Measurements from ENCODE around the gene SOAT2.
A peak's percentile ranks its signal among the peaks of the same experiment; 100 is the strongest.

Gene SOAT2

DNA sequence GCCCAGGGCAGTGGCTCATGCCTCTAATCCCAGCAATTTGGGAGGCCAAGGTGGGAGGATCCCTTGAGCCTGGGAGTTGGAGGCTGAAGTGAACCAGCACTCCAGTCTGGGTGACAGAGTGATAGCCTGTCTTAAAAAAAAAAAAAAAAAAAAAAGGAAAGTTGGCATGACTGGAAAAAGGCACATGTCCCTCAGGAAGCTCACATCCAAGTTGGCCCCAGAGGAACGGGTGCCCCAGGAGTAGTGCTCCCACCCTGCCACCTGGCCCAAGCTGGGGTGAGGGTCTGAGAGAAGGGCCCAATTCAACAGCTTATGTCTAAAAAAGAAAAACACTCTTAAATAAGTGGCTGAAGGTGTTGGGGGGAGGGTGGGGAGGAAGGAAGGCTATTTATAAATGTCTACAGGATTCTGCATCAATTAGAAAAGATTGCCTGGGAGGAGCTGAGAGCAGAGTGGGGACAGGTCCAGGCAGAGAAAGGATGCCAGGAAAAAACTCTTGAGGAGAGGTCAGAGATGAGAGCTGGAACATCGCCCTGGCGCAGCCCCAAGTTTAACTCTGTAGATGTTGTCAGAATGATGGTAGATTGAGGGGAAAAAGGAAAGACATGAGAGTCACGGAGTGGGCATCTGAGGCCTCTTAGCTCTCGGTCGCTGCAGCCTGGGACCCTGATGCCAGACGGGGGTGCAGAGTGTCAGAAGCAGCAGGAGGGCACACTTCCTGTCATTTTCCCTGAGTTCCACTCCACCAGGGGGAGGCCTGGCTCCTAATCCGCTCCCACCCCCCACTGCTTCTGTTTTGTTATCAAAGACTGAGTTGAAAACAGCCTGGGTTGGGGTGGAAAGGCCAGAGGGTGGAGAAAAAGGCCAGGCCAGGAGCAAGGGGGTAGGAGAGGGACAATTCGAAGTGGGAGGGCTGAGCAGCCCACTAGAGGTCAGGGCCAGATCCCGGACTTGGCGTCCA is 31.4 kb upstream of the SOAT2 start:
- Histone ChIP-seq H3K27ac (peak overlapping the region; percentile 93 to 99), H3K9me3 (no peaks in the 10 kb centered on the region), H3K4me3 (peak overlapping the region in 1 of 2 donors; percentile 20), H3K27me3 (no peaks in the 10 kb centered on the region), H3K4me1 (peaks cover 15 to 93% (median 67%) of the 10 kb centered on the region in 4 donors), H3K36me3 (peaks cover 27 to 81% (median 39%) of the 10 kb centered on the region in 3 donors)
- peak; percentile 89 to 91 for DNase-seq
- TF ChIP-seq, protein P1, sequence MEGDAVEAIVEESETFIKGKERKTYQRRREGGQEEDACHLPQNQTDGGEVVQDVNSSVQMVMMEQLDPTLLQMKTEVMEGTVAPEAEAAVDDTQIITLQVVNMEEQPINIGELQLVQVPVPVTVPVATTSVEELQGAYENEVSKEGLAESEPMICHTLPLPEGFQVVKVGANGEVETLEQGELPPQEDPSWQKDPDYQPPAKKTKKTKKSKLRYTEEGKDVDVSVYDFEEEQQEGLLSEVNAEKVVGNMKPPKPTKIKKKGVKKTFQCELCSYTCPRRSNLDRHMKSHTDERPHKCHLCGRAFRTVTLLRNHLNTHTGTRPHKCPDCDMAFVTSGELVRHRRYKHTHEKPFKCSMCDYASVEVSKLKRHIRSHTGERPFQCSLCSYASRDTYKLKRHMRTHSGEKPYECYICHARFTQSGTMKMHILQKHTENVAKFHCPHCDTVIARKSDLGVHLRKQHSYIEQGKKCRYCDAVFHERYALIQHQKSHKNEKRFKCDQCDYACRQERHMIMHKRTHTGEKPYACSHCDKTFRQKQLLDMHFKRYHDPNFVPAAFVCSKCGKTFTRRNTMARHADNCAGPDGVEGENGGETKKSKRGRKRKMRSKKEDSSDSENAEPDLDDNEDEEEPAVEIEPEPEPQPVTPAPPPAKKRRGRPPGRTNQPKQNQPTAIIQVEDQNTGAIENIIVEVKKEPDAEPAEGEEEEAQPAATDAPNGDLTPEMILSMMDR (IDR thresholded peaks at IDR 0.05), result no peak
- intact Hi-C loops (cut with DNase I; ENCODE audit: low total_unique reads), result no loop called here

DNA sequence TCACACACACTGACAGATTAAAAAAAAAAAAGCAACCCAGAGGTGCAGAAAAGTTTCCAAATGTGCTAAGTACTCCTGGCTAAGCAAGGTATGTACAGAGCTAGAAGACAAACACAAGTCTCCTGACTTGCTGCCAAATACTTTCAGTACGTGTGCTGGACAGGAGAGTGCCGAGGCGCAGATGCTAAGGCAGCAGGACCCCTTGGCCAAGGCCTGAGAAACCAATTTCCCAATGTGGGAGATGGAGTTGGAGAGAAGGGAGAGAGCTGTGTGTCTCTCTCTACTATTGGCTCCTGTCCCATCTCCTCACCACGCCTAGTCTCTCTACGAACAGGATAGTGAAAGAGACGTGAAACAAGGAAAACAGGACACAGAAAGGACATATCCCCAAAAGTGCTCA is 29.4 kb upstream of the SOAT2 start:
- Histone ChIP-seq H3K27ac (peak overlapping the region; percentile 54 to 99), H3K36me3 (peaks cover 28 to 64% (median 34%) of the 10 kb centered on the region in 3 donors), H3K4me3 (no peak overlapping the region), H3K4me1 (peaks cover 15 to 91% (median 73%) of the 10 kb centered on the region in 4 donors), H3K9me3 (no peaks in the 10 kb centered on the region), H3K27me3 (no peaks in the 10 kb centered on the region)
- intact Hi-C loops (cut with DNase I; ENCODE audit: low total_unique reads), result no loop called here
- DNase-seq, result peak; percentile 53 to 64
- TF ChIP-seq, protein P1 (IDR thresholded peaks at IDR 0.05), result no peak

DNA sequence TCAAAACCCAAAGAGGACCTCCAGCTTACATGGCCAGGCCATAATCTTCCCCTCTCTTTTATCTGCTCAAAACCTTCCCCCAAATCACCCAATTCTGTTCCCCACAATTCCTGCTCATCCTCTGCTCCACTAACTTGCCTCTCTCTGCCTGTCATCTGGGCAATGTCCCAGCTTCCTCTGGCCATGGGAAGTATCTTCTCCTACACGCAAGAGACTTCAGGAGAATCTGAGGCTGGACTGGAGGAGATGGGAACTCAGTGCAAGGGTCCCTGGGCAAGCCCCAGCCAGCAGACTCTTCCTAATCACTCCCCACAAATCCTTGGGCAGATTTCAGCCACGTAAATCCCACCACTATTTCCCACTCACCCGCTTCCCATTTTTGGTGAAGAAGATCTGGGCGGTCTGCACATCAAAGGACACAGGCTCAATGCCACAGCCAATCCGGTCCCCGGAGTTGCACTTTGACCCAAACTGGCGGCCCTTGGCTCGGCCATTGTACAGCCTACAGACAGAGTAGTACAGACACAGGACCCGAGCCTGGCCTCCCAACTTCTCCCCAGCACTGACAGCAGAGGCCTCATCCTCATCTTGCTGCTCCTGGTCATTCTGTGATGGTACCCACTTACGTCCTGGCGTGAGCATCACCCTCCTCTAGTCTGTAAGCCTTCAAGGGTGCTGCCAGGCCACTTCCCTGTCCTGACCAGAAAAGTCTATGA is 28.8 kb upstream of the SOAT2 start:
- H3K36me3 ChIP-seq, result peaks cover 28 to 59% (median 34%) of the 10 kb centered on the region in 3 donors
- TF ChIP-seq, protein P1 (IDR thresholded peaks at IDR 0.05), result no peak
- peak in 1 of 2 donors; percentile 65 for DNase-seq
- no peak overlapping the region for H3K4me3 ChIP-seq
- H3K4me1 ChIP-seq, result peaks cover 15 to 86% (median 67%) of the 10 kb centered on the region in 4 donors
- intact Hi-C loops (cut with DNase I; ENCODE audit: low total_unique reads), result no loop called here
- no peaks in the 10 kb centered on the region for H3K27me3 ChIP-seq
- H3K27ac ChIP-seq, result peak overlapping the region; percentile 54 to 99
- no peaks in the 10 kb centered on the region for H3K9me3 ChIP-seq

DNA sequence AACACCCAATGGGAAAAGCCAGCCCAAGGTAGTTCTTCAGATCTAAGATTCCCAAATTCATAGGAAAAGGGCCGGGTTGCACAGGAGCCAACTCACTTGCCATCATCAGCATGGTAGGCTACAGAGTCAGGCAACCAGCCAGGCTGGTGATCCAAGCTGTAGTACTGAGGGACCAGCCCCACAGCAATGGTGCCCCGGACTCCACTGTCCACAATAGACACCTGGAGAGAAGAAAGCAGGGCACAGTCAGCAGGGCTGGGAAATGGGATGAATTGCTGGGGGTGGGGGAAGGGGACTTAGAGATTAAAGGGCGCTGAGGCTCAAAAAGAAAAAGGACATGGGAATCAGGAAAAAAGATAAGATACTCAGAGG is 28.3 kb upstream of the SOAT2 start:
- Histone ChIP-seq H3K36me3 (peaks cover 28 to 54% (median 34%) of the 10 kb centered on the region in 3 donors), H3K27ac (peak overlapping the region; percentile 54 to 99), H3K27me3 (no peaks in the 10 kb centered on the region), H3K4me1 (peaks cover 15 to 83% (median 65%) of the 10 kb centered on the region in 4 donors), H3K4me3 (no peak overlapping the region), H3K9me3 (no peaks in the 10 kb centered on the region)
- intact Hi-C loops (cut with DNase I; ENCODE audit: low total_unique reads), result loop anchor here (5.0 kb wide), 1 partner anchor 82 kb away; no protein-coding TSS in a partner anchor
- peak in 1 of 2 donors; percentile 57 for DNase-seq
- TF ChIP-seq, protein P1 (IDR thresholded peaks at IDR 0.05), result no peak

DNA sequence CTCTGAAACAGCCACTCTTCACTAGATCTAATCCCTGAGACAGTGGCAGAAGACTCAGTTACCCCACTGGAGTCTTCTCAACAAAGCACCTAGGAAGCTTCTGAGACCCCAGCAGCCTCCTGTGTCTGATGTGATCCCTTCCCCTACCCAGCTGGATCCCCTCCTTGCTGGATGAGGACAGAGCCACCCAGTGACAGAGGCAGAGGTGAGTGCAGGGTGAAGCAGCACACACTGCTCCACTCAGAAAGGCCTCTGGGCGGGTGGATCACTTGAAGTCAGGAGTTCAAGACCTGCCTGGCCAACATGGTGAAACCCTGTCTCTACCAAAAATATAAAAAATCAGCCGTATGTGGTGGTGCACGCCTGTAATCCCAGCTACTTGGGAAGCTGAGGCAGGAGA is 26.8 kb upstream of the SOAT2 start:
- Histone ChIP-seq H3K4me3 (no peak overlapping the region), H3K9me3 (no peaks in the 10 kb centered on the region), H3K36me3 (peaks cover 28 to 40% (median 34%) of the 10 kb centered on the region in 3 donors), H3K27me3 (no peaks in the 10 kb centered on the region), H3K4me1 (peaks cover 9 to 78% (median 58%) of the 10 kb centered on the region in 4 donors), H3K27ac (peak overlapping the region; percentile 54 to 99)
- peak in 1 of 2 donors; percentile 43 for DNase-seq
- TF ChIP-seq, protein P1 (IDR thresholded peaks at IDR 0.05), result no peak
- intact Hi-C loops (cut with DNase I; ENCODE audit: low total_unique reads), result loop anchor here (5.0 kb wide), 1 partner anchor 81 kb away; no protein-coding TSS in a partner anchor
